ENCODE results near the gene NEK11.

Gene NEK11

GRCh38 chr3:131081224-131081623 lies 54.5 kb downstream of the NEK11 start:
- DNase-seq (ENCODE audit: low read depth): no peak
- Histone ChIP-seq H3K9me3 (ENCODE audit: control insufficient read depth, low read length) (no peaks in the 10 kb centered on the region), H3K27me3 (replicated peaks; ENCODE audit: control insufficient read depth, insufficient read depth, low read length) (no peaks in the 10 kb centered on the region), H3K36me3 (ENCODE audit: control insufficient read depth, insufficient read depth, low read length, severe bottlenecking) (no peaks in the 10 kb centered on the region), H3K9ac (ENCODE audit: low read length) (no peak overlapping the region), H3K4me3 (ENCODE audit: low read length) (no peak overlapping the region), H3K4me1 (ENCODE audit: control insufficient read depth, insufficient read depth, low read length) (peaks cover 4% of the 10 kb centered on the region)

GRCh38 chr3:131082246-131082645 lies 55.6 kb downstream of the NEK11 start:
- H3K27me3 ChIP-seq (replicated peaks; ENCODE audit: control insufficient read depth, insufficient read depth, low read length): no peaks in the 10 kb centered on the region
- H3K4me1 ChIP-seq (ENCODE audit: control insufficient read depth, insufficient read depth, low read length): peaks cover 4% of the 10 kb centered on the region
- no peak overlapping the region for H3K4me3 ChIP-seq (ENCODE audit: low read length)
- DNase-seq (ENCODE audit: low read depth): no peak
- no peaks in the 10 kb centered on the region for H3K9me3 ChIP-seq (ENCODE audit: control insufficient read depth, low read length)
- H3K9ac ChIP-seq (ENCODE audit: low read length): no peak overlapping the region
- no peaks in the 10 kb centered on the region for H3K36me3 ChIP-seq (ENCODE audit: control insufficient read depth, insufficient read depth, low read length, severe bottlenecking)

GRCh38 chr3:131082871-131083863 lies 56.5 kb downstream of the NEK11 start:
- Histone ChIP-seq H3K27me3 (replicated peaks; ENCODE audit: control insufficient read depth, insufficient read depth, low read length) (no peaks in the 10 kb centered on the region), H3K4me1 (ENCODE audit: control insufficient read depth, insufficient read depth, low read length) (peaks cover 4% of the 10 kb centered on the region), H3K4me3 (ENCODE audit: low read length) (no peak overlapping the region), H3K9ac (ENCODE audit: low read length) (no peak overlapping the region), H3K9me3 (ENCODE audit: control insufficient read depth, low read length) (no peaks in the 10 kb centered on the region), H3K36me3 (ENCODE audit: control insufficient read depth, insufficient read depth, low read length, severe bottlenecking) (no peaks in the 10 kb centered on the region)
- DNase-seq (ENCODE audit: low read depth): peak; percentile 60

GRCh38 chr3:131091768-131092167 lies 65.1 kb downstream of the NEK11 start:
- Histone ChIP-seq H3K27me3 (replicated peaks; ENCODE audit: control insufficient read depth, insufficient read depth, low read length) (no peaks in the 10 kb centered on the region), H3K4me3 (ENCODE audit: low read length) (no peak overlapping the region), H3K9me3 (ENCODE audit: control insufficient read depth, low read length) (no peaks in the 10 kb centered on the region), H3K36me3 (ENCODE audit: control insufficient read depth, insufficient read depth, low read length, severe bottlenecking) (no peaks in the 10 kb centered on the region), H3K9ac (ENCODE audit: low read length) (no peak overlapping the region), H3K4me1 (ENCODE audit: control insufficient read depth, insufficient read depth, low read length) (no peaks in the 10 kb centered on the region)
- peak; percentile 28 for DNase-seq (ENCODE audit: low read depth)

- Histone ChIP-seq H3K36me3 (ENCODE audit: control insufficient read depth, insufficient read depth, low read length, severe bottlenecking) (no peaks in the 10 kb centered on the region), H3K27me3 (replicated peaks; ENCODE audit: control insufficient read depth, insufficient read depth, low read length) (no peaks in the 10 kb centered on the region), H3K9ac (ENCODE audit: low read length) (no peak overlapping the region), H3K9me3 (ENCODE audit: control insufficient read depth, low read length) (no peaks in the 10 kb centered on the region), H3K4me3 (ENCODE audit: low read length) (no peak overlapping the region), H3K4me1 (ENCODE audit: control insufficient read depth, insufficient read depth, low read length) (no peaks in the 10 kb centered on the region)
- DNase-seq (ENCODE audit: low read depth): peak; percentile 16
These were observed 81.2 kb downstream of the NEK11 start for GRCh38 chr3:131107637-131108433.

GRCh38 chr3:131109156-131109555 lies 82.5 kb downstream of the NEK11 start:
- Histone ChIP-seq H3K27me3 (replicated peaks; ENCODE audit: control insufficient read depth, insufficient read depth, low read length) (no peaks in the 10 kb centered on the region), H3K4me3 (ENCODE audit: low read length) (no peak overlapping the region), H3K4me1 (ENCODE audit: control insufficient read depth, insufficient read depth, low read length) (no peaks in the 10 kb centered on the region), H3K36me3 (ENCODE audit: control insufficient read depth, insufficient read depth, low read length, severe bottlenecking) (no peaks in the 10 kb centered on the region), H3K9ac (ENCODE audit: low read length) (no peak overlapping the region), H3K9me3 (ENCODE audit: control insufficient read depth, low read length) (no peaks in the 10 kb centered on the region)
- DNase-seq (ENCODE audit: low read depth): no peak

- peak; percentile 42 for DNase-seq (ENCODE audit: low read depth)
- Histone ChIP-seq H3K36me3 (ENCODE audit: control insufficient read depth, insufficient read depth, low read length, severe bottlenecking) (no peaks in the 10 kb centered on the region), H3K9ac (ENCODE audit: low read length) (no peak overlapping the region), H3K4me1 (ENCODE audit: control insufficient read depth, insufficient read depth, low read length) (no peaks in the 10 kb centered on the region), H3K4me3 (ENCODE audit: low read length) (no peak overlapping the region), H3K27me3 (replicated peaks; ENCODE audit: control insufficient read depth, insufficient read depth, low read length) (no peaks in the 10 kb centered on the region), H3K9me3 (ENCODE audit: control insufficient read depth, low read length) (no peaks in the 10 kb centered on the region)
These were observed 83.4 kb downstream of the NEK11 start for GRCh38 chr3:131110087-131110486.

- no peaks in the 10 kb centered on the region for H3K4me1 ChIP-seq (ENCODE audit: control insufficient read depth, insufficient read depth, low read length)
- H3K9ac ChIP-seq (ENCODE audit: low read length): no peak overlapping the region
- no peak overlapping the region for H3K4me3 ChIP-seq (ENCODE audit: low read length)
- no peaks in the 10 kb centered on the region for H3K27me3 ChIP-seq (replicated peaks; ENCODE audit: control insufficient read depth, insufficient read depth, low read length)
- H3K36me3 ChIP-seq (ENCODE audit: control insufficient read depth, insufficient read depth, low read length, severe bottlenecking): no peaks in the 10 kb centered on the region
- no peaks in the 10 kb centered on the region for H3K9me3 ChIP-seq (ENCODE audit: control insufficient read depth, low read length)
- no peak for DNase-seq (ENCODE audit: low read depth)
These were observed 87.6 kb downstream of the NEK11 start for GRCh38 chr3:131114256-131114655.

- Histone ChIP-seq H3K4me3 (ENCODE audit: low read length) (no peak overlapping the region), H3K4me1 (ENCODE audit: control insufficient read depth, insufficient read depth, low read length) (no peaks in the 10 kb centered on the region), H3K27me3 (replicated peaks; ENCODE audit: control insufficient read depth, insufficient read depth, low read length) (no peaks in the 10 kb centered on the region), H3K36me3 (ENCODE audit: control insufficient read depth, insufficient read depth, low read length, severe bottlenecking) (no peaks in the 10 kb centered on the region), H3K9me3 (ENCODE audit: control insufficient read depth, low read length) (peaks cover 21% of the 10 kb centered on the region), H3K9ac (ENCODE audit: low read length) (no peak overlapping the region)
- DNase-seq (ENCODE audit: low read depth): no peak
These were observed 99.0 kb downstream of the NEK11 start for GRCh38 chr3:131125684-131126083.

GRCh38 chr3:131140891-131141290 lies 114.2 kb downstream of the NEK11 start:
- DNase-seq (ENCODE audit: low read depth): no peak
- no peak overlapping the region for H3K9ac ChIP-seq (ENCODE audit: low read length)
- no peaks in the 10 kb centered on the region for H3K36me3 ChIP-seq (ENCODE audit: control insufficient read depth, insufficient read depth, low read length, severe bottlenecking)
- H3K4me1 ChIP-seq (ENCODE audit: control insufficient read depth, insufficient read depth, low read length): peaks cover 17% of the 10 kb centered on the region
- no peak overlapping the region for H3K4me3 ChIP-seq (ENCODE audit: low read length)
- no peaks in the 10 kb centered on the region for H3K9me3 ChIP-seq (ENCODE audit: control insufficient read depth, low read length)
- H3K27me3 ChIP-seq (replicated peaks; ENCODE audit: control insufficient read depth, insufficient read depth, low read length): no peaks in the 10 kb centered on the region

- Histone ChIP-seq H3K36me3 (ENCODE audit: control insufficient read depth, insufficient read depth, low read length, severe bottlenecking) (no peaks in the 10 kb centered on the region), H3K9ac (ENCODE audit: low read length) (no peak overlapping the region), H3K4me1 (ENCODE audit: control insufficient read depth, insufficient read depth, low read length) (peaks cover 9% of the 10 kb centered on the region), H3K27me3 (replicated peaks; ENCODE audit: control insufficient read depth, insufficient read depth, low read length) (no peaks in the 10 kb centered on the region), H3K9me3 (ENCODE audit: control insufficient read depth, low read length) (no peaks in the 10 kb centered on the region), H3K4me3 (ENCODE audit: low read length) (no peak overlapping the region)
- DNase-seq (ENCODE audit: low read depth): no peak
These were observed 115.1 kb downstream of the NEK11 start for GRCh38 chr3:131141770-131142169.
